SK-N-SH treated with all-trans-retinoic acid at 6 μM for 48 hours (cell line): Measurements from ENCODE around the gene PFDN5.

Source experiments
- PATZ1 ChIP-seq: fragments of 250-450 bp; sonication (Bioruptor Pico); IDR thresholded peaks from 2 replicates; pipeline ENCODE4 v1.8.0; 2020; ENCODE audit warnings: mild to moderate bottlenecking, moderate library complexity, borderline replicate concordance
- RARB ChIP-seq: fragments of 250-450 bp; sonication (Bioruptor Pico); IDR thresholded peaks from 2 replicates; pipeline ENCODE4 v1.8.0; 2021; ENCODE audit warnings: mild to moderate bottlenecking, moderate library complexity
- TCF4 ChIP-seq: fragments of 250-450 bp; sonication (Bioruptor Pico); IDR thresholded peaks from 2 replicates; pipeline ENCODE4 v1.8.0; 2021; ENCODE audit warnings: mild to moderate bottlenecking, moderate library complexity, borderline replicate concordance
- ZFP3 ChIP-seq: fragments of 250-450 bp; sonication (Bioruptor Pico); IDR thresholded peaks from 2 replicates; pipeline ENCODE4 v1.5.0; 2020; ENCODE audit warnings: mild to moderate bottlenecking, moderate library complexity
- ZFP30 ChIP-seq: fragments of 450-650 bp; formaldehyde crosslinking; IDR thresholded peaks from 2 replicates; pipeline ENCODE4 v1.5.0; 2022; ENCODE audit warnings: mild to moderate bottlenecking, moderate library complexity
- ZNF8 ChIP-seq: fragments of 450-650 bp; formaldehyde crosslinking; IDR thresholded peaks from 2 replicates; pipeline ENCODE4 v1.5.0; 2020; ENCODE audit warnings: mild to moderate bottlenecking, moderate library complexity

DNA sequence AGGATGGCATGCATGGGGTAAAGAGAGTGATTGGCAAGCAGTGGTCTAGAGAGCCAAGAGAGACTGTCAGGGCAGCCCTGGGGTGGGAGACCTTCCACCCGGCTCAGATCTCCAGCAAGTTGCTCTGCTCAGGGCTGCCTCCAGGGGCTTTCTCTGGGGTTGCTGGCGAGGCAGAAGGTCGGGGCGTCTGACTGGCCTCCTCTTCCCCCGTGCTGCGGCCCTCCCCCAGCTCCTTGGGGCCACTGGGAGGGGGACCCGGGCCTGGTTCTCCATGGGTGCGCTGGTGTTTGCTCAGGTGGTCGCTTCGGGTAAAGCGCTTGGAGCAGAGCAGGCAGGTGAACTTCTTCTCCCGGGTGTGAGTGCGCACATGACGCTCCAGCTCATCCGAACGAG is 32.7 kb downstream of the PFDN5 start:
- TF ChIP-seq RARB (CRISPR knock-in tag): no peak
- TF ChIP-seq TCF4 (CRISPR knock-in tag): no peak
- TF ChIP-seq ZFP3 (CRISPR knock-in tag): no peak
- TF ChIP-seq ZFP30: no peak
- no peak for TF ChIP-seq ZNF8 (CRISPR knock-in tag)
- no peak for TF ChIP-seq PATZ1
